Amniotic stem cell (primary cell): Measurements from ENCODE around the gene RAB8A.
"Not testable (repeated sequence)": the region's sequence is repeated elsewhere in the genome, so short reads cannot be mapped to it uniquely, and the experiment has no call there.

Experiments
- DNase-seq: peaks from one replicate; lab custom pipeline; 2025; lab: John Stamatoyannopoulos, UW

Gene RAB8A

GRCh38 chr19:16178866-16179265, 67.2 kb downstream of the RAB8A start:
- DNase-seq = not testable (repeated sequence)

GRCh38 chr19:16180611-16181010, 68.9 kb downstream of the RAB8A start:
- DNase-seq = peak; percentile 67
